ENCODE measurements around the gene MUC20. TPM values are rescaled to one million over a fixed set of nuclear protein-coding genes. Genes with fewer than 3 reads are reported as not detected.
"Not testable (repeated sequence)": the region's sequence is repeated elsewhere in the genome, so short reads cannot be mapped to it uniquely, and the experiment has no call there.

Gene MUC20
- total RNA-seq, 2 experiments from 2014 or later = 0.20 to 0.65 TPM

DNA sequence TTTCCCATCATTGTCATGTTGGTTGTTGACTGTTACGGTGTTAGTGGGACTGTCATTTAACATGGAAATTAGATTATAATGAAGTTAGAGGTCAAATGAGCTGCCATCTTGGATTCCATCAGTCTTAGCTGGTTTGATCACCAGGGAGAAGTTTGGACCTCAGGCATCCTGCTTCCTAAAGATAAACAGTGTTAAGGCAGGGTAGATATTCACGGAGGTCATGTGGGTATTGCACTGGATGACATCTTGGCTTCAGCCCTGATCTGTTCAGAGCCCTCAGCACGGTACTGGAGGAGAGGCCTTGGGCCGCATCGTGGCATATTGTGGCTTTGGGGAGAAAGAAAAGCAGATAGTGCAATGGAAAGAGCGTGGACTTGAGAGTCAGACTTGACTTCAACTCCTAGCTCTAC lies 11.1 kb upstream of the MUC20 start:
- ChIA-PET CTCF (interaction anchor here (2.9 kb wide), 1 partner anchor 141 kb away, joined by 13 read pairs; no protein-coding TSS in a partner anchor), POLR2A (interaction anchor here (0.9 kb wide), 1 partner anchor 8 kb away, joined by 3 read pairs; no protein-coding TSS in a partner anchor)
- ATAC-seq = no peak
- Mint-ChIP-seq H3K27ac (no peak overlapping the region), H3K9me3 (no peaks in the 10 kb centered on the region), H3K36me3 (ENCODE audit: low read depth) (no peaks in the 10 kb centered on the region), H3K4me1 (ENCODE audit: low read depth) (no peaks in the 10 kb centered on the region), H3K27me3 (no peaks in the 10 kb centered on the region), H3K4me3 (no peak overlapping the region)
- TF ChIP-seq, protein P1, sequence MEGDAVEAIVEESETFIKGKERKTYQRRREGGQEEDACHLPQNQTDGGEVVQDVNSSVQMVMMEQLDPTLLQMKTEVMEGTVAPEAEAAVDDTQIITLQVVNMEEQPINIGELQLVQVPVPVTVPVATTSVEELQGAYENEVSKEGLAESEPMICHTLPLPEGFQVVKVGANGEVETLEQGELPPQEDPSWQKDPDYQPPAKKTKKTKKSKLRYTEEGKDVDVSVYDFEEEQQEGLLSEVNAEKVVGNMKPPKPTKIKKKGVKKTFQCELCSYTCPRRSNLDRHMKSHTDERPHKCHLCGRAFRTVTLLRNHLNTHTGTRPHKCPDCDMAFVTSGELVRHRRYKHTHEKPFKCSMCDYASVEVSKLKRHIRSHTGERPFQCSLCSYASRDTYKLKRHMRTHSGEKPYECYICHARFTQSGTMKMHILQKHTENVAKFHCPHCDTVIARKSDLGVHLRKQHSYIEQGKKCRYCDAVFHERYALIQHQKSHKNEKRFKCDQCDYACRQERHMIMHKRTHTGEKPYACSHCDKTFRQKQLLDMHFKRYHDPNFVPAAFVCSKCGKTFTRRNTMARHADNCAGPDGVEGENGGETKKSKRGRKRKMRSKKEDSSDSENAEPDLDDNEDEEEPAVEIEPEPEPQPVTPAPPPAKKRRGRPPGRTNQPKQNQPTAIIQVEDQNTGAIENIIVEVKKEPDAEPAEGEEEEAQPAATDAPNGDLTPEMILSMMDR (IDR thresholded peaks at IDR 0.05) = no peak
- intact Hi-C loops (cut with micrococcal nuclease) = no loop called here
- no peak for DNase-seq

DNA sequence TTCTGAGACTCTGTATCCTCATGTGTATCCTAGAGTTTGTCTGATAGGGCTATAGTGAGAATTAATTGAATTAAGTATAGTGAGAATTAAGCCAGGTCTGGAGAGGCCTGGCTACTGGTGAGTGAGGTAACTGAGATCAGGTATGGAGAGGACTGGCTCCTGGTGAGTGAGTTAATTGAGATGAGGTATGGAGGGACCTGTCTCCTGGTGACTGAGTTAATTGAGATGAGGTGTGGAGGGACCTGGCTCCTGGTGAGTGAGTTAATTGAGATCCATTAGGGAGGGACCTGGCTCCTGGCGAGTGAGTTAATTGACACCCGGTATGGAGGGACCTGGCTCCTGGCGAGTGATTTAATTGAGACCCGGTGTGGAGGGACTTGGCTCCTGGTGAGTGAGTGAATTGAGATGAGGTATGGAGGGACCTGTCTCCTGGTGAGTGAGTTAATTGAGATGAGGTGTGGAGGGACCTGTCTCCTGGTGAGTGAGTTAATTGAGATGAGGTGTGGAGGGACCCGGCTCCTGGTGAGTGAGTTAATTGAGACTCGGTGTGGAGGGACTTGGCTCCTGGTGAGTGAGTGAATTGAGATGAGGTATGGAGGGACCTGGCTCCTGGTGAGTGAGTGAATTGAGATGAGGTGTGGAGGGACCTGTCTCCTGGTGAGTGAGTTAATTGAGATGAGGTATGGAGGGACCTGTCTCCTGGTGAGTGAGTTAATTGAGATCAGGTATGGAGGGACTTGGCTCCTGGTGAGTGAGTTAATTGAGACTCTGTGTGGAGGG lies 10.5 kb upstream of the MUC20 start:
- H3K4me3 Mint-ChIP-seq; H3K27me3 Mint-ChIP-seq; H3K9me3 Mint-ChIP-seq; intact Hi-C loops (cut with micrococcal nuclease); H3K4me1 Mint-ChIP-seq (ENCODE audit: low read depth); DNase-seq; ATAC-seq; H3K36me3 Mint-ChIP-seq (ENCODE audit: low read depth); CTCF ChIA-PET; H3K27ac Mint-ChIP-seq: not testable (repeated sequence)
- POLR2A ChIA-PET = interaction anchor here (0.9 kb wide), 1 partner anchor 9 kb away, joined by 3 read pairs; no protein-coding TSS in a partner anchor

DNA sequence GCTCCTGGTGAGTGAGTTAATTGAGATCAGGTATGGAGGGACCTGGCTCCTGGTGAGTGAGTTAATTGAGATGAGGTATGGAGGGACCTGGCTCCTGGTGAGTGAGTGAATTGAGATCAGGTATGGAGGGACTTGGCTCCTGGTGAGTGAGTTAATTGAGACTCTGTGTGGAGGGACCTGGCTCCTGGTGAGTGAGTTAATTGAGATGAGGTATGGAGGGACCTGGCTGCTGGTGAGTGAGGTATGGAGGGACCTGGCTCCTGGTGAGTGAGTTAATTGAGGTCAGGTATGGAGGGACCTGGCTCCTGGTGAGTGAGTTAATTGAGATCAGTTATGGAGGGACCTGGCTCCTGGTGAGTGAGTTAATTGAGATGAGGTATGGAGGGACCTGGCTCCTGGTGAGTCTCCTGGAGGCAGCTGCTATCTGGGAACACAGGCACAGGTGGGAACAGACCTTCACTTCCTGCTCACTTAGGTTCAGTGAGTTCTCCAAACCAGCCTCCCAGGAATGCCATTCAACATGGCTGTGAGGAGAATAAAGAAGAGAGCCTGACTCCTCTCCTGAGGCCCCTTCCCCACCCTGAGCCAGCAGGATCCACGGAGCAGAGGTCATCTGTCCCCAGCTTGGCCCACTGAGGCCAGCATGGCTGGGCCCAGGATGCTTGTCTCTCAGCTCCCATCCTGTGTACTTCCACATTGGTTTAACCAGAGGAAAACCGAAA lies 9.5 kb upstream of the MUC20 start:
- H3K27me3 Mint-ChIP-seq; DNase-seq; H3K4me3 Mint-ChIP-seq; H3K9me3 Mint-ChIP-seq; ATAC-seq; H3K4me1 Mint-ChIP-seq (ENCODE audit: low read depth); intact Hi-C loops (cut with micrococcal nuclease); H3K36me3 Mint-ChIP-seq (ENCODE audit: low read depth); H3K27ac Mint-ChIP-seq; CTCF ChIA-PET: not testable (repeated sequence)
- POLR2A ChIA-PET = interaction anchor here (0.6 kb wide), 1 partner anchor 12 kb away, joined by 3 read pairs; no protein-coding TSS in a partner anchor

DNA sequence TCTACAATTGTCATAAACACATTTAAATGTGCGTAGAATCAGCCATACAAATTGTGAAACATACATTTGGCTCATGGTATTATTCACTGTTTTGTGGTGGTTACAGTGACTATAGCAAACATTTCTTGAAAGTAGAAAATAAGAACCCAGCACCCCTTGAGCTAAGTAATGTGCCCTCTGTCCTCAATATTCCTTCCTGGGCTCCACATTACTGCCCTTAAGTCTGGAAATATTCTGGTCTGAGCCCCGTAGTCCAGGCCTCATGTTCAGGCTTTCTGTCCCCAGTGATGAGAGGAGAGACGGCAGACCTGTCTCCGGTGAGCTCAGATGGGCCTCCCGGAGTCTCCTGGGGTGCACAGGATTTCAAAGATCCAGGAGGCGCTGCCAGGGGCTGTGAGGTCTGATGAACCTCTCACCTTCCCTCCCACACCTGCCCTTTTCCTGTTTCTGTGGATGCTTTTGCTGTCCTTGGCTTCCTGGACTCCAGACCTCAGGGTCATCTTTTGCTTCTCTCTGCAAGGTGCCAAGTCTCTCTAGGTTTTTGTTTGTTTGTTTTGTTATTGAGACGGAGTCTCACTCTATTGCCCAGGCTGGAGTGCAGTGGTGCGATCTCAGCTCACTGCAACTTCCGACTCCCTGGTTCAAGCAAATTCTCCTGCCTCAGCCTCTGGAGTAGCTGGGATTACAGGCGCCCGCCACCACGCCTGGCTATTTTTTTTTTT lies 8.8 kb upstream of the MUC20 start:
- no peak overlapping the region for H3K27ac Mint-ChIP-seq
- H3K4me1 Mint-ChIP-seq (ENCODE audit: low read depth) = peaks cover 5% of the 10 kb centered on the region
- H3K9me3 Mint-ChIP-seq = no peaks in the 10 kb centered on the region
- peak; percentile 45 for ATAC-seq
- TF ChIP-seq, protein P1 (IDR thresholded peaks at IDR 0.05) = no peak
- no peak overlapping the region for H3K4me3 Mint-ChIP-seq
- H3K27me3 Mint-ChIP-seq = no peaks in the 10 kb centered on the region
- intact Hi-C loops (cut with micrococcal nuclease) = no loop called here
- DNase-seq = no peak
- ChIA-PET POLR2A (interaction anchor here (0.6 kb wide), 1 partner anchor 13 kb away, joined by 3 read pairs; no protein-coding TSS in a partner anchor), CTCF (no interaction called here)
- H3K36me3 Mint-ChIP-seq (ENCODE audit: low read depth) = peaks cover 6% of the 10 kb centered on the region

DNA sequence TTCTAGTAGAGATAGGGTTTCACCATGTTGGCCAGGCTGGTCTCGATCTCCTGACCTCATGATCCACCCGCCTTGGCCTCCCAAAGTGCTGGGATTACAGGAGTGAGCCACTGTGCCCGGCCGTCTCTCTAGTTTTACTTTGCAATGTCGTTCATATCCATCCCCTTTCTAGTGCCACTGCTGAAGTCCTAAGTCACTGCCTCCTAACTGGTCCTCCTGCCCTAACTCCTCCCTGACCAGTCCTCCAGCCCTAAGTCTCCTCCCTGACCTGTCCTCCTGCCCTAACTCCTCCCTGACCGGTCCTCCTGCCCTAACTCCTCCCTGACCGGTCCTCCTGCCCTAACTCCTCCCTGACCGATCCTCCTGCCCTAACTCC lies 8.3 kb upstream of the MUC20 start:
- H3K4me1 Mint-ChIP-seq (ENCODE audit: low read depth); H3K27ac Mint-ChIP-seq; H3K9me3 Mint-ChIP-seq; H3K36me3 Mint-ChIP-seq (ENCODE audit: low read depth); H3K4me3 Mint-ChIP-seq; CTCF ChIA-PET; H3K27me3 Mint-ChIP-seq; intact Hi-C loops (cut with micrococcal nuclease); DNase-seq; POLR2A ChIA-PET: not testable (repeated sequence)
- peak; percentile 23 for ATAC-seq

DNA sequence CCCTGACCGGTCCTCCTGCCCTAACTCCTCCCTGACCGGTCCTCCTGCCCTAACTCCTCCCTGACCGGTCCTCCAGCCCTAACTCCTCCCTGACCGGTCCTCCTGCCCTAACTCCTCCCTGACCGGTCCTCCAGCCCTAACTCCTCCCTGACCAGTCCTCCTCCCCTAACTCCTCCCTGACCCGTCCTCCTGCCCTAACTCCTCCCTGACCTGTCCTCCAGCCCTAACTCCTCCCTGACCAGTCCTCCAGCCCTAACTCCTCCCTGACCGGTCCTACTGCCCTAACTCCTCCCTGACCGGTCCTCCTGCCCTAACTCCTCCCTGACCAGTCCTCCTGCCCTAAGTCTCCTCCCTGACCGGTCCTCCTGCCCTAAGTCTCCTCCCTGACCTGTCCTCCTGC lies 7.6 kb upstream of the MUC20 start:
- H3K27me3 Mint-ChIP-seq; H3K4me3 Mint-ChIP-seq; CTCF ChIA-PET; H3K36me3 Mint-ChIP-seq (ENCODE audit: low read depth); ATAC-seq; H3K4me1 Mint-ChIP-seq (ENCODE audit: low read depth); POLR2A ChIA-PET; H3K9me3 Mint-ChIP-seq; DNase-seq; intact Hi-C loops (cut with micrococcal nuclease); H3K27ac Mint-ChIP-seq: not testable (repeated sequence)
